ENCODE data around the gene TRIO.
A peak's percentile ranks its signal among the peaks of the same experiment; 100 is the strongest.

Gene TRIO

GRCh38 chr5:14267166-14267838 is 124.2 kb downstream of the TRIO start:
- DNase-seq (ENCODE audit: low read depth), result no peak

- DNase-seq (ENCODE audit: low read depth), result no peak
These were observed 125.0 kb downstream of the TRIO start for GRCh38 chr5:14267991-14268708.

- DNase-seq (ENCODE audit: low read depth), result peak; percentile 30
These were observed 125.6 kb downstream of the TRIO start for GRCh38 chr5:14268738-14269137.

DNA sequence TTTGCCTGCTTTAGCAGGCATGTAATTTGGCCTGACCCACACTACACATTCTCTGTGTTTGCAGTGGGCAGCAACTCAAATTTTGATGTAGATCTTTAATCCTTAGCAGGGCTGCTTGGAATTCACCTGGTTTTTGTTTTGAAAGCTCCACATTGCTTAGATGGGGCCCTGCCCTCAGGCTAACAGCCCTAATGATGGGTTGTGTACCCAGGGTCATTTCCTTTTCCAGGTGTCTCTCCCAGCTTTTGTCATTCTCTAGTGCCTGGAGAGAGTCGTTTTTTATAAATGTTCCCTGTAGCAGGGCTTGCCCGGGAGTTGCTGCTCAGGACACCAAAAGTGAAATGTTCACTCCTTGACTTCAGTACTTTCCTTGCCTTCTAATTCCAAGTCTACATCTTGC is 126.3 kb downstream of the TRIO start:
- no peak for DNase-seq (ENCODE audit: low read depth)

- DNase-seq (ENCODE audit: low read depth), result peak; percentile 56
These were observed 127.1 kb downstream of the TRIO start for GRCh38 chr5:14270209-14270702.

DNA sequence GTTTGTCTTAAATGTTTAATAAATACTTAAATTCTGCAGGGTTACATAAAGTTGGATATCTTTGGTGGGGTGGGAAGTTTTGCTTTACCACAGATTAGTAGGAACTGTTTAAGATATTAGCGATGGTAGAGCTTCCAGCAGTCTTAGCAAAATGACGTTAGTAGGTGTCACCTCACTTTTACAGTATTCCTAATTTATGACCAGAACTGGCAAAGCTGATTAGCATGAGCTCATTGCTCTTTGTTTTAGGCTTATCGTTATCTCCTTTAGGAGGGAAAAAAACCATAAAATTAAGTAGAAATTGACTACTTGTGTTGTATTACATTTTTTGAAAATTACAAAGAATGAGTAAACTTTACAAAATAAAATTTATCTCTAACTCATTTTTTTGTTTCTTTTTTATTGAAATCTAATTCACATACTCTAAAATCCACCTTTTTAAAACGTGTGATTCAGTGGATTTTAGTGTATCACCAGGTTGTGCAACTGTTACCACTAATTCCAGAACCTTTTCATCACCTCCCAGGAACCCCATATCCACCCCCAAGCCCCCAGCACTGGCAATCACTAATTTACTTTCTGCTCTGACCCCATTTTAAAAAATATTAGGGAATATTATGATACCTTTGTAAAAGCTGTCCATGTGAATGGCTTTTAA is 129.5 kb downstream of the TRIO start:
- no peak for DNase-seq (ENCODE audit: low read depth)

GRCh38 chr5:14273207-14273767 is 130.1 kb downstream of the TRIO start:
- no peak for DNase-seq (ENCODE audit: low read depth)

GRCh38 chr5:14276380-14276779 is 133.2 kb downstream of the TRIO start:
- no peak for DNase-seq (ENCODE audit: low read depth)

GRCh38 chr5:14277385-14278320 is 134.5 kb downstream of the TRIO start:
- DNase-seq (ENCODE audit: low read depth), result no peak

DNA sequence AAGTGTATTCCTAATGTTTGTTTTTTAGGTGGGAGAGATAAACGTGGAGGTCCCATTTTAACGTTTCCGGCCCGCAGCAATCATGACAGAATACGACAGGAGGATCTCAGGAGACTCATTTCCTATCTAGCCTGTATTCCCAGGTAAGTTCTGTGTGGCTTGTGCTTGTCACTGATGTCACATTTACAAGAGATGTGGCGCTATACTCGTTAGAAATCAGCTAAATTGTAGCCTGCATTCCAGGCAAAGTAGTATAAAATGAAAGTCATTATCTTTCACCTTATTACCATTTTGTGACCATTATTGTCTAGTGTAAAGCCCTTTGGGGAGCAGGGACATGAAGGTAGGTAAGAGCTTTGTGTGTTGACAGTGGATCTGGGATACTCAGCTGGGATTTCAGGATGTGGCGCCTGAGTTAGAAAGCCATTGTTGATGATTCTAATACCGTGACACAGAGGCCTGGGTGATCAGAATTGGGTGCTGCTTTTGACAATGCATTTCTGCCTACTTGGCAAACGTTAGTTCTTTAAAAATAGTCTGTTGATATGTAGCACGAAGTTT is 137.2 kb downstream of the TRIO start:
- DNase-seq (ENCODE audit: low read depth), result no peak

DNA sequence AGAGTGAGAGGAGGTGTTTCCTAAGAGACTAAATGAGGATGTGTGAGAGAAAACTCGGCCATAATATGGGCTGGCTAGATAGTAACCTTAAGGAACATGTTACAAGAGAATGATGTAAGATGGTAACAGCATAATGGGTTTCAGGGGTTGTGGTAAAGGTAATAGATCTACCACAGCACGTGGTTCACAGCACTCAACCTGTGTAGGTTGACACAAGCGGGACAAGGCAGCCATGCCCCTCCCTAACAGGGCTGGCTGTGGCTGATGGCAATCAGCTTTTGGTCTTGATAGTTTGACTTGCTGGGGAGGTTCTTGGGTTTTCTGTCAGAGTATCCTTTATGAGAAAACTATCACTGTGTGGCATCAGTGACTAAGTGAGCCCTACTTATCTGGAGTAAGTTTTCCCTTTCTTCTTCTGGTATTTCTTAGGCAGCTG is 138.6 kb downstream of the TRIO start:
- no peak for DNase-seq (ENCODE audit: low read depth)

- no peak for DNase-seq (ENCODE audit: low read depth)
These were observed 140.0 kb downstream of the TRIO start for GRCh38 chr5:14283139-14283538.

DNA sequence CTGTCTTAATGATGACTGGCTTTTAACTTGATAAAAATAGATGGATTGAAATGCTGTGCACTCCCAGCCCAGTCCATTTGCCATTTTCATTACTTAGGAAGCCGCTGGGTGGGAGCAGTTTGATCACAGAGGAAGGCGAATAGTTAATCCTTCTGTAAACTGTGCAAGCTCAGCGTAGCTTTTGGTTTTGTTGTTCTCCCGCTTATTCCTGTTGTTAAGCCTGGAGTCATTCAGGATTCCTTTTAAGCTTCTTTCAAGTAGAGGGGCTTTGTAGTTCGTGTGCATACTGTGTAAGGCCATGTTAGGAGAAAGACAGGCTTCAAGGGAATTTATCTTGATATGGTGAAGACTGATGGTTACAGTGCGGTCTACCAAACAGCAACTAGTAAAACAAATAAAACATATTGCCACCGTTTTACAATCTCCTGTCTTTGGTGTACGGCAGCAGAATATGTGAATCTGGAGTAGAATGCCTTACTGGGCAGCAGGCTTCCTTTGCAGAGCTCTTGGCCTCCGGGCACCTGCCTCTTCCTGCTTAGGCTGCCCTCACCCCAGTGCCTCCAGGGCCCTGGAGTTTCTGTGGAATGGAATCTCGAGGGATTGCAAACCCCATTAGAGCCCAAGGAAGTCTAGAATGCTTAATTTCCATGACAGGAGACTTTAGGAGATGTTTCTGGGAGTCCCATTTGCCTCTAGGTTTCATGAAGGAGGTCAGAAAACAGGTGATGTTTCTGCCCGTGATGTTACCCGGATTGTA is 141.4 kb downstream of the TRIO start:
- DNase-seq (ENCODE audit: low read depth), result no peak

GRCh38 chr5:14286007-14286406 is 142.9 kb downstream of the TRIO start:
- no peak for DNase-seq (ENCODE audit: low read depth)

DNA sequence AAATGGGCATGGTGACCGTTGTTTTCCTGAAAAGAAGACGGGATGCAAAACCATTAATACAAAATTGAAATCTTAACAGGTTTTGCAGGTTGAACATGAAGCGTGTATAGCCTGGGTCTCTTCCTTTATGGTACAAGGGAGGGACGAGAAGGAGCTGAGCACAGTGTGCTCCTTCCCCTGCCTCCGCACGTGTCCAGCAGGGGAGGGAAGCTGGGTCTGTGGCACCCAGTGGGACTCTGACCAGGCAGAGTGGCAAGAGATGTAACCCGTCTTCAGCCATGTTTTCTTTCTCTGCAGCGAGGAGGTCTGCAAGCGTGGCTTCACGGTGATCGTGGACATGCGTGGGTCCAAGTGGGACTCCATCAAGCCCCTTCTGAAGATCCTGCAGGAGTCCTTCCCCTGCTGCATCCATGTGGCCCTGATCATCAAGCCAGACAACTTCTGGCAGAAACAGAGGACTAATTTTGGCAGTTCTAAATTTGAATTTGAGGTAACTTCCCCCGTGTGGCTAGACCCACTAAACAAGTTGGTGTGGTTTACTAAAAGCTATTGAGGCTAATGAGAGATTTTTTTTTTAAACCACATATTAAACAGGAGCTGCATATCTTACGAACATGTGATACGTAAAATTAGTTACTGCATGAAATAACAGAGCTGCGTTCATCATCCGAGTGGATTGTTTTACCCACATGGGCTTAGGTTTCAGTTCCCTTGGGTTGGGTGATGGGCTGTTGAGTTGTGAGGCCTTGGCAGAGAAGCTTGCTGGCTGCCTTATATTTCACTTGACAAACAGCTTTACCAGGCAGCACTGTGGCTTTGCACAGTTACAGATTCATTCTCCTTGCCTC is 143.7 kb downstream of the TRIO start:
- DNase-seq (ENCODE audit: low read depth), result no peak

GRCh38 chr5:14292766-14293658 is 149.9 kb downstream of the TRIO start:
- DNase-seq (ENCODE audit: low read depth), result no peak

DNA sequence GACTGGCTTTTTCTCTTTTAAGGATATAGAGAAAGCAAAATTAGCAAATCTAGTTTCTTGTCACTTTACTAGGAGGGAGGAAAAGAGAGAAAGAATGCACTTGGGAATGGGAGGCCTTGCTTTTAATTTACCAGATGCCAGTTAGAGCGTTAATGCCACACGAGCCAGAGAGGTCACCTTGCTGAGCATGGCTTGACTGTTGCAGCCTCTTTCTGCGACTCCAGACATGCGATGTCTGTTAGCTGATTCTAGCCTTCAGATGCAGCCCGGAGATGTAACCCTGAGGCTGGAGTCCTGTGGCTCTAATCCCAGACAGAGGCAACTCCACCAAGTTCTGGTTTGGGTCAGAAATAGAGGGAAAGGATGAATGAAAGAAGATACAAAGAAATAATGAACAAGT is 152.5 kb downstream of the TRIO start:
- DNase-seq (ENCODE audit: low read depth), result no peak

DNA sequence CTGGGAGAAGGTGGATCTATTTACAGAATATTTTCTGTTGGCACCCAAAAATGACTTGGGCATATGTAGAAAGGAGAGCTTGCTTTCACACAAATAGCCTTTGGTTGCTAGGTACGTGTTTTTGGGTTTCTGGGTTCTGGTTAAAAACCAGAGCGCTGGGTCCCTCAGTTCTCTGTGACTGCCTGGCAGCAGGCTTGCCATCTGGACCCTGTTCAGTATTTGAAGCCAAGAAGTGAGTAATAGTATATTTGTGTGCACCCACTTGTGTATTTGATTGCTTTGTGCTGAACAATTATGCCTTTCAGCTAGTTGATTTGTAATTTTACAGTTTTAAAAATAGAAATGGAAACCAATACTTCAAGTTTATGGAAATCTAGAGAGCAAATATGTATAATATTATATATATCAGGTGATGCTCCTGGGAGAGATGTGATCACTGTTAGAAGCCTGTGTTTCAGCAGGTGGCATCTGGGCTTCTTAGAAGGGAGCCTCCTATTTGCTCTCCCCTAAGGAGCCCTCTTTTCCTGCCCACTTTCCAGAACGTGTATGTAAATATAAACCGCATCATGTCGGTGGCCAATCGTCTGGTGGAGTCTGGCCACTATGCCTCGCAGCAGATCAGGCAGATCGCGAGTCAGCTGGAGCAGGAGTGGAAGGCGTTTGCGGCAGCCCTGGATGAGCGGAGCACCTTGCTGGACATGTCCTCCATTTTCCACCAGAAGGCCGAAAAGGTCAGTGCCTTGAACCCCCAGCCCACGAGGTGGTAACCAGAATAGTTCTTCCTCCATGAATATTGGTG is 153.6 kb downstream of the TRIO start:
- no peak for DNase-seq (ENCODE audit: low read depth)
